K562 (cell line): ENCODE data around the gene HOXB3. TPM values are rescaled to one million over a fixed set of nuclear protein-coding genes. Genes with fewer than 3 reads are reported as not detected.

Source experiments
- ATAC-seq: fragments of 200-7000 bp; cut with Tn5 transposase; 3 replicates; pipeline ENCODE4 v1.9.1; 2020; ENCODE audit warnings: moderate library complexity
- BruUV-seq: library from RNA; stranded (reverse); fragments of 400-500 nt; replicated peaks from 2 replicates; lab custom pipeline; 2021; lab: Mats Ljungman, UMichigan
- CTCF ChIA-PET: fragments of 300-600 bp; formaldehyde crosslinking; extraction: SDS; loops from one replicate; lab custom pipeline; 2021; ENCODE audit warnings: low intra/inter-chr PET ratio; lab: Yijun Ruan, JAX
- POLR2A ChIA-PET: fragments of 300-600, 350-650 bp; sonication (Branson Sonifier 250); formaldehyde crosslinking; extraction: SDS; loops from one replicate; lab custom pipeline; 2021; ENCODE audit warnings: antibody characterized with exemption, inconsistent platforms; lab: Yijun Ruan, JAX
- DNase-seq, 4 experiments: peaks; one replicate each; pipeline versions ENCODE4 v3.0.0 to v3.0.0-alpha.2; 2011 to 2018; ENCODE audit warnings: low spot score in 3 of 4, mixed read lengths in 3 of 4; ENCODE audit errors: extremely low read depth in 1 of 4
- FAIRE-seq: peaks from 2 replicates; lab custom pipeline; 2011; peaks lifted over from hg19 to GRCh38; lab: Jason Lieb, UNC
- H2AFZ ChIP-seq: 2 replicates; pipeline ENCODE4 v1.6.0; 2011; ENCODE audit warnings: low read depth, low read length, control low read depth, inconsistent platforms
- H3K27ac ChIP-seq: fragments of 200-600 bp; 3 replicates; pipeline ENCODE4 v1.8.0; 2011; ENCODE audit warnings: low read depth, mild to moderate bottlenecking, control low read depth, inconsistent platforms, low read length, moderate library complexity, mixed read lengths; ENCODE audit errors: extremely low read depth
- H3K27me3 ChIP-seq, 2 experiments: fragments of 300-600 bp in 1 of 2; 2 replicates in 1 of 2; 3 replicates in 1 of 2; pipeline versions ENCODE4 v1.6.0 to v1.8.0; 2011; ENCODE audit warnings: inconsistent platforms in 2 of 2, low read length in 2 of 2, mild to moderate bottlenecking in 1 of 2, mixed read lengths in 1 of 2, moderate library complexity in 1 of 2; ENCODE audit not compliant: control insufficient read depth in 2 of 2, insufficient read depth in 2 of 2
- H3K36me3 ChIP-seq: fragments of 300-600 bp; 3 replicates; pipeline ENCODE4 v1.8.0; 2011; ENCODE audit warnings: mild to moderate bottlenecking, low read length, inconsistent platforms; ENCODE audit not compliant: control insufficient read depth, insufficient read depth
- H3K4me1 ChIP-seq, 2 experiments: fragments of 200-600 bp in 1 of 2; replicated peaks in 1 of 2; 2 replicates in 1 of 2; 3 replicates in 1 of 2; pipeline versions ENCODE4 v1.5.1 to v1.8.0; 2011; ENCODE audit warnings: inconsistent platforms in 2 of 2, low read length in 2 of 2, mild to moderate bottlenecking in 1 of 2, mixed read lengths in 1 of 2, moderate library complexity in 1 of 2; ENCODE audit not compliant: control insufficient read depth in 2 of 2, insufficient read depth in 2 of 2
- H3K4me2 ChIP-seq: 2 replicates; pipeline ENCODE4 v1.6.1; 2011; ENCODE audit warnings: low read length, control low read depth, inconsistent platforms, mixed read lengths; ENCODE audit not compliant: insufficient read depth
- H3K4me3 ChIP-seq: fragments of 200-600 bp; sonication (generic), shearing (Covaris generic); 2 replicates; pipeline ENCODE4 v1.5.1; 2016; ENCODE audit warnings: control low read depth, inconsistent platforms
- H3K79me2 ChIP-seq: fragments of 200-600 bp; 3 replicates; pipeline ENCODE4 v1.8.0; 2011; ENCODE audit warnings: low read length, inconsistent platforms; ENCODE audit not compliant: control insufficient read depth, insufficient read depth
- H3K9ac ChIP-seq, 2 experiments: 2 replicates each; pipeline versions ENCODE4 v1.6.0 to v1.6.1; 2011; ENCODE audit warnings: low read depth in 2 of 2, low read length in 2 of 2, control low read depth in 1 of 2, inconsistent platforms in 1 of 2, mild to moderate bottlenecking in 1 of 2, mixed read lengths in 1 of 2; ENCODE audit not compliant: insufficient read depth in 1 of 2
- H3K9me1 ChIP-seq: one replicate; pipeline ENCODE4 v1.6.0; 2011; ENCODE audit warnings: inconsistent platforms, mild to moderate bottlenecking, low read length, moderate library complexity; ENCODE audit not compliant: control insufficient read depth, insufficient read depth
- H3K9me3 ChIP-seq: replicated peaks from 2 replicates; pipeline ENCODE4 v1.5.1; 2011; ENCODE audit warnings: low read depth, low read length, inconsistent platforms; ENCODE audit not compliant: control insufficient read depth, insufficient read depth
- H4K20me1 ChIP-seq: replicated peaks from 2 replicates; pipeline ENCODE4 v1.6.1; 2011; ENCODE audit warnings: low read length, inconsistent platforms, mixed read lengths; ENCODE audit not compliant: control insufficient read depth, insufficient read depth
- BHLHE40 ChIP-seq: IDR thresholded peaks from 2 replicates; pipeline ENCODE4 v1.6.1; 2011; ENCODE audit warnings: low read length, improper control_type of control experiment
- C11orf30 ChIP-seq: fragments of 450-650 bp; IDR thresholded peaks from 2 replicates; pipeline ENCODE4 v1.6.1; 2016; ENCODE audit warnings: low read depth, mild to moderate bottlenecking
- CBX2 ChIP-seq: fragments of 200-600 bp; sonication (generic); IDR thresholded peaks from one replicate; pipeline ENCODE4 v1.6.1; 2012; ENCODE audit warnings: mild to moderate bottlenecking, low read length, inconsistent platforms; ENCODE audit not compliant: insufficient read depth, poor library complexity, severe bottlenecking
- GATAD2B ChIP-seq: fragments of 450-650 bp; IDR thresholded peaks from 2 replicates; pipeline ENCODE4 v1.6.1; 2017; ENCODE audit warnings: mild to moderate bottlenecking, borderline replicate concordance
- MAFK ChIP-seq: IDR thresholded peaks from 2 replicates; pipeline ENCODE4 v1.6.1; 2011; ENCODE audit warnings: low read length, improper control_type of control experiment
- MTA3 ChIP-seq: fragments of 450-650 bp; formaldehyde crosslinking; IDR thresholded peaks from 2 replicates; pipeline ENCODE4 v1.6.1; 2017; ENCODE audit warnings: mild to moderate bottlenecking, borderline replicate concordance
- RBM39 ChIP-seq: fragments of 200-400 bp; formaldehyde crosslinking; optimal IDR thresholded peaks from 2 replicates; pipeline ENCODE3; 2018; ENCODE audit warnings: low read depth, low read length
- TCF7L2 ChIP-seq: fragments of 150-350 bp; IDR thresholded peaks from 2 replicates; pipeline ENCODE4 v1.6.1; 2016; ENCODE audit warnings: low read depth, mild to moderate bottlenecking, low read length, moderate library complexity
- WGBS: fragments of 100-300 bp; shearing (Covaris generic); methylation state at CpG from one replicate; pipeline ENCODE4 v1.1.6; 2016; ENCODE audit warnings: low coverage, mixed read lengths; ENCODE audit not compliant: insufficient coverage; ENCODE audit errors: missing lambda C conversion rate; 5-methylcytosine and 5-hydroxymethylcytosine counted together
- in situ Hi-C: fragments of 300-500 bp; cut with MboI; formaldehyde crosslinking; loops from 4 replicates; pipeline ENCODE4 v1.15.0; 2018; ENCODE audit warnings: inconsistent platforms, mixed read lengths
- intact Hi-C: fragments of 100-400 bp; cut with micrococcal nuclease; formaldehyde crosslinking; loops from 2 replicates; pipeline ENCODE4 v1.14.2; 2022
- polyA plus RNA-seq, 8 experiments: library from polyadenylated mRNA; depleted of rRNA in 4 of 8; stranded (reverse) in 5 of 8; unstranded in 3 of 8; fragments of >200 nt; fragmentation: Nextera tagmentation in 2 of 8; fragmentation: Illumina TruSeq in 1 of 8; extraction: Ambion mirVana in 2 of 8; extraction: Trizol in 1 of 8; gene quantifications; 2 replicates each; pipeline versions ENCODE4 v1.2.1 to v1.2.3, GENCODE V29; 2011 to 2014; ENCODE audit warnings: inconsistent platforms in 1 of 8, missing spikeins in 1 of 8
- total RNA-seq, 7 experiments: library from RNA; depleted of rRNA in 6 of 7; stranded (reverse); fragments of >200 nt in 6 of 7; fragmentation: Illumina TruSeq in 2 of 7; extraction: Trizol in 2 of 7; gene quantifications; 2 replicates each; pipeline versions ENCODE4 v1.2.1 to v1.2.3, GENCODE V29; 2011 to 2021; ENCODE audit warnings: low replicate concordance in 1 of 7
- TF ChIP-seq, protein P1 (sequence below): fragments of 450-650 bp; IDR thresholded peaks from 2 replicates; pipeline ENCODE4 v1.6.1; 2017; ENCODE audit warnings: antibody characterized with exemption, mild to moderate bottlenecking
- TF ChIP-seq, protein P2 (sequence below): fragments of 450-650 bp; formaldehyde crosslinking; IDR thresholded peaks from 2 replicates; pipeline ENCODE4 v1.4.0; 2020; ENCODE audit warnings: mild to moderate bottlenecking
- TF ChIP-seq, protein P3 (sequence below), 2 experiments: fragments of 450-650 bp; IDR thresholded peaks; 2 replicates each; pipeline ENCODE4 v1.6.1; 2018; ENCODE audit warnings: mild to moderate bottlenecking in 2 of 2, low read depth in 1 of 2; ENCODE audit not compliant: partially characterized antibody in 2 of 2

HOXB3 gene
- total and polyA plus RNA-seq, 9 of the 15 experiments (the other 6 are each of a cell fraction or from before 2014, with no cell fraction given), result 2.4 to 41.3 (median 20.2) TPM

DNA sequence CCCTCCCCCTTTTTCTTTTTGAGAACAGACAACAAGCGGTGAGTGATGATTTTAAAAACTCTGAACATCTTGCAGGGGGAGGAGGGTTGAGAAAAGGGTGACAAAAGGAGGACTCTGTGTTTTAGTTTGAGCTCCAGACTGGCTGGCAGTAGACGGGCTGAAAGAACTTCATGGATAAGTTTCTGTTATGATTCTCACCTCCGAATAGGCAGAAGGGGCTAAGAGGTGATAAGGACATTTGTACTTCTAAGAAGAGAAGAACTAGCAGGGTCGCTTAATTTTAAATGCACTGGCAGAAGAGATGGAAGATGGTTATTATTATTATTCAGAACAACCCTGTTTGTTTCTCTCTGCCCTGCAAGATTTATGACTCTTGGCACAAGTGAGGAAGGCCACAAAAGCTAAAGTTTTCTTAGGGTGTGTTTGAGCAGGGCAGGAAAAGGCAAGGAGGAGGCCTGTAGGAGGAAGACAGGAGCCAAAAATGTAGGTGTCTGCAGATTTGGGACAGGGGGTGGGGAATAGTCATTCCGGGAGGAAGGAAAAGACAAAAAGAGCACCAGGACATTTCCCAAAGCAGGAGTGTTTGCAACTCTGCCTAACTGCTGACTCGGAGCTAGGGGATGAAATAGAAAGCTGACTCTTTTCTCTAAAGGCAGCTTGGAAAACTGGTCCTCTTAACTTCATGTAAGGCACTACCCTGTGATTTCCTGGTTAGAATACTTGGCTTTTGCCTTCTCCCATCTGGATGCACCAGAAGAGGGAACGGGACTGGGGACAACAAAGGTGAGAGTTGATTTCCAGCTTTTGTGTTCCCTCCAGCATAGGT lies 33.3 kb downstream of the HOXB3 start:
- peaks cover 47 to 49% of the 10 kb centered on the region in 2 experiments for H3K4me1 ChIP-seq
- 30% methylated on average over 7 of the region's 7 CpGs for WGBS
- peak overlapping the region; percentile 93; the same call in 2 of the 3 replicates for H3K27ac ChIP-seq
- no peaks in the 10 kb centered on the region for H3K27me3 ChIP-seq
- BruUV-seq, result no TSS peak
- peak in 1 of 4 experiments; percentile 31 for DNase-seq
- ChIA-PET POLR2A (interaction anchor here (0.9 to 3.4 kb wide), 7 partner anchors 10 to 67 kb away, joined by 3 to 21 read pairs (median 4); no protein-coding TSS in a partner anchor), CTCF (no interaction called here)
- no peaks in the 10 kb centered on the region for H3K9me1 ChIP-seq
- peaks cover 70% of the 10 kb centered on the region; the same call in 2 of the 3 replicates for H3K36me3 ChIP-seq
- peaks cover 57% of the 10 kb centered on the region for H3K79me2 ChIP-seq
- no peak; the same call in 1 of the 3 replicates for ATAC-seq
- peak overlapping the region; percentile 57 to 72; a peak in 3 of 4 replicates for H3K9ac ChIP-seq
- H3K4me3 ChIP-seq, result no peak overlapping the region
- no peaks in the 10 kb centered on the region for H3K9me3 ChIP-seq
- FAIRE-seq, result peak; percentile 80
- H3K4me2 ChIP-seq, result peak overlapping the region; percentile 17; the same call in 1 of the 2 replicates
- intact Hi-C loops (no loop called here), in situ Hi-C loops (no loop called here)
- H2AFZ ChIP-seq, result no peak overlapping the region
- no peaks in the 10 kb centered on the region for H4K20me1 ChIP-seq
- TF ChIP-seq TCF7L2 (no peak), MTA3 (no peak), CBX2 (no peak), GATAD2B (no peak), C11orf30 (peak; percentile 58), MAFK (0 out of 2 replicates have a peak, but pooled peaks have one; percentile 3), BHLHE40 (no peak), RBM39 (no peak)
- TF ChIP-seq, protein P1, sequence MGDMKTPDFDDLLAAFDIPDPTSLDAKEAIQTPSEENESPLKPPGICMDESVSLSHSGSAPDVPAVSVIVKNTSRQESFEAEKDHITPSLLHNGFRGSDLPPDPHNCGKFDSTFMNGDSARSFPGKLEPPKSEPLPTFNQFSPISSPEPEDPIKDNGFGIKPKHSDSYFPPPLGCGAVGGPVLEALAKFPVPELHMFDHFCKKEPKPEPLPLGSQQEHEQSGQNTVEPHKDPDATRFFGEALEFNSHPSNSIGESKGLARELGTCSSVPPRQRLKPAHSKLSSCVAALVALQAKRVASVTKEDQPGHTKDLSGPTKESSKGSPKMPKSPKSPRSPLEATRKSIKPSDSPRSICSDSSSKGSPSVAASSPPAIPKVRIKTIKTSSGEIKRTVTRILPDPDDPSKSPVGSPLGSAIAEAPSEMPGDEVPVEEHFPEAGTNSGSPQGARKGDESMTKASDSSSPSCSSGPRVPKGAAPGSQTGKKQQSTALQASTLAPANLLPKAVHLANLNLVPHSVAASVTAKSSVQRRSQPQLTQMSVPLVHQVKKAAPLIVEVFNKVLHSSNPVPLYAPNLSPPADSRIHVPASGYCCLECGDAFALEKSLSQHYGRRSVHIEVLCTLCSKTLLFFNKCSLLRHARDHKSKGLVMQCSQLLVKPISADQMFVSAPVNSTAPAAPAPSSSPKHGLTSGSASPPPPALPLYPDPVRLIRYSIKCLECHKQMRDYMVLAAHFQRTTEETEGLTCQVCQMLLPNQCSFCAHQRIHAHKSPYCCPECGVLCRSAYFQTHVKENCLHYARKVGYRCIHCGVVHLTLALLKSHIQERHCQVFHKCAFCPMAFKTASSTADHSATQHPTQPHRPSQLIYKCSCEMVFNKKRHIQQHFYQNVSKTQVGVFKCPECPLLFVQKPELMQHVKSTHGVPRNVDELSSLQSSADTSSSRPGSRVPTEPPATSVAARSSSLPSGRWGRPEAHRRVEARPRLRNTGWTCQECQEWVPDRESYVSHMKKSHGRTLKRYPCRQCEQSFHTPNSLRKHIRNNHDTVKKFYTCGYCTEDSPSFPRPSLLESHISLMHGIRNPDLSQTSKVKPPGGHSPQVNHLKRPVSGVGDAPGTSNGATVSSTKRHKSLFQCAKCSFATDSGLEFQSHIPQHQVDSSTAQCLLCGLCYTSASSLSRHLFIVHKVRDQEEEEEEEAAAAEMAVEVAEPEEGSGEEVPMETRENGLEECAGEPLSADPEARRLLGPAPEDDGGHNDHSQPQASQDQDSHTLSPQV, result peak; percentile 37; the same call in 1 of the 2 replicates
- TF ChIP-seq, protein P2, sequence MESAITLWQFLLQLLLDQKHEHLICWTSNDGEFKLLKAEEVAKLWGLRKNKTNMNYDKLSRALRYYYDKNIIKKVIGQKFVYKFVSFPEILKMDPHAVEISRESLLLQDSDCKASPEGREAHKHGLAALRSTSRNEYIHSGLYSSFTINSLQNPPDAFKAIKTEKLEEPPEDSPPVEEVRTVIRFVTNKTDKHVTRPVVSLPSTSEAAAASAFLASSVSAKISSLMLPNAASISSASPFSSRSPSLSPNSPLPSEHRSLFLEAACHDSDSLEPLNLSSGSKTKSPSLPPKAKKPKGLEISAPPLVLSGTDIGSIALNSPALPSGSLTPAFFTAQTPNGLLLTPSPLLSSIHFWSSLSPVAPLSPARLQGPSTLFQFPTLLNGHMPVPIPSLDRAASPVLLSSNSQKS (CRISPR knock-in tag), result no peak
- TF ChIP-seq, protein P3, sequence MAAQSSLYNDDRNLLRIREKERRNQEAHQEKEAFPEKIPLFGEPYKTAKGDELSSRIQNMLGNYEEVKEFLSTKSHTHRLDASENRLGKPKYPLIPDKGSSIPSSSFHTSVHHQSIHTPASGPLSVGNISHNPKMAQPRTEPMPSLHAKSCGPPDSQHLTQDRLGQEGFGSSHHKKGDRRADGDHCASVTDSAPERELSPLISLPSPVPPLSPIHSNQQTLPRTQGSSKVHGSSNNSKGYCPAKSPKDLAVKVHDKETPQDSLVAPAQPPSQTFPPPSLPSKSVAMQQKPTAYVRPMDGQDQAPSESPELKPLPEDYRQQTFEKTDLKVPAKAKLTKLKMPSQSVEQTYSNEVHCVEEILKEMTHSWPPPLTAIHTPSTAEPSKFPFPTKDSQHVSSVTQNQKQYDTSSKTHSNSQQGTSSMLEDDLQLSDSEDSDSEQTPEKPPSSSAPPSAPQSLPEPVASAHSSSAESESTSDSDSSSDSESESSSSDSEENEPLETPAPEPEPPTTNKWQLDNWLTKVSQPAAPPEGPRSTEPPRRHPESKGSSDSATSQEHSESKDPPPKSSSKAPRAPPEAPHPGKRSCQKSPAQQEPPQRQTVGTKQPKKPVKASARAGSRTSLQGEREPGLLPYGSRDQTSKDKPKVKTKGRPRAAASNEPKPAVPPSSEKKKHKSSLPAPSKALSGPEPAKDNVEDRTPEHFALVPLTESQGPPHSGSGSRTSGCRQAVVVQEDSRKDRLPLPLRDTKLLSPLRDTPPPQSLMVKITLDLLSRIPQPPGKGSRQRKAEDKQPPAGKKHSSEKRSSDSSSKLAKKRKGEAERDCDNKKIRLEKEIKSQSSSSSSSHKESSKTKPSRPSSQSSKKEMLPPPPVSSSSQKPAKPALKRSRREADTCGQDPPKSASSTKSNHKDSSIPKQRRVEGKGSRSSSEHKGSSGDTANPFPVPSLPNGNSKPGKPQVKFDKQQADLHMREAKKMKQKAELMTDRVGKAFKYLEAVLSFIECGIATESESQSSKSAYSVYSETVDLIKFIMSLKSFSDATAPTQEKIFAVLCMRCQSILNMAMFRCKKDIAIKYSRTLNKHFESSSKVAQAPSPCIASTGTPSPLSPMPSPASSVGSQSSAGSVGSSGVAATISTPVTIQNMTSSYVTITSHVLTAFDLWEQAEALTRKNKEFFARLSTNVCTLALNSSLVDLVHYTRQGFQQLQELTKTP (IDR thresholded peaks at IDR 0.05; ENCODE audit: low read depth in 1 of 2, partially characterized antibody in 2 of 2), result peak in 1 of 2 experiments; percentile 37
